Gastrocnemius medialis (tissue), 4 donors: Measurements from ENCODE around the gene GRIA1.

Experiments
- POLR2A ChIP-seq, 2 donors: fragments of 450-650 bp; IDR thresholded peaks; one replicate each; pipeline ENCODE4 v1.6.1; 2017; ENCODE audit warnings: antibody characterized with exemption in 2 of 2, mild to moderate bottlenecking in 2 of 2, moderate library complexity in 2 of 2
- TF ChIP-seq, protein P1 (sequence below), 5 experiments: fragments of 450-650 bp in 3 of 5; fragments of 200-600 bp in 2 of 5; sonication (generic) in 2 of 5; IDR thresholded peaks in 4 of 5; conservative IDR thresholded peaks in 1 of 5; 1 replicate in 4 of 5; 2 replicates in 1 of 5; pipeline ENCODE4 v1.5.1; 2016 to 2019; ENCODE audit warnings: antibody characterized with exemption in 5 of 5, mild to moderate bottlenecking in 3 of 5, moderate library complexity in 3 of 5

GRCh38 chr5:153533546-153533945 is 43.1 kb downstream of the GRIA1 start:
- TF ChIP-seq, protein P1, sequence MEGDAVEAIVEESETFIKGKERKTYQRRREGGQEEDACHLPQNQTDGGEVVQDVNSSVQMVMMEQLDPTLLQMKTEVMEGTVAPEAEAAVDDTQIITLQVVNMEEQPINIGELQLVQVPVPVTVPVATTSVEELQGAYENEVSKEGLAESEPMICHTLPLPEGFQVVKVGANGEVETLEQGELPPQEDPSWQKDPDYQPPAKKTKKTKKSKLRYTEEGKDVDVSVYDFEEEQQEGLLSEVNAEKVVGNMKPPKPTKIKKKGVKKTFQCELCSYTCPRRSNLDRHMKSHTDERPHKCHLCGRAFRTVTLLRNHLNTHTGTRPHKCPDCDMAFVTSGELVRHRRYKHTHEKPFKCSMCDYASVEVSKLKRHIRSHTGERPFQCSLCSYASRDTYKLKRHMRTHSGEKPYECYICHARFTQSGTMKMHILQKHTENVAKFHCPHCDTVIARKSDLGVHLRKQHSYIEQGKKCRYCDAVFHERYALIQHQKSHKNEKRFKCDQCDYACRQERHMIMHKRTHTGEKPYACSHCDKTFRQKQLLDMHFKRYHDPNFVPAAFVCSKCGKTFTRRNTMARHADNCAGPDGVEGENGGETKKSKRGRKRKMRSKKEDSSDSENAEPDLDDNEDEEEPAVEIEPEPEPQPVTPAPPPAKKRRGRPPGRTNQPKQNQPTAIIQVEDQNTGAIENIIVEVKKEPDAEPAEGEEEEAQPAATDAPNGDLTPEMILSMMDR (IDR thresholded peaks at IDR 0.05 in 4 of 5, conservative IDR thresholded peaks at IDR 0.05 in 1 of 5), result no peak
- no peak for TF ChIP-seq POLR2A (IDR thresholded peaks at IDR 0.05)
